Hematopoietic multipotent progenitor cell treated with erythropoietin and hydrocortisone succinate and interleukin-3 and kit ligand, for 17 days (in vitro differentiated cells): Measurements from ENCODE around the gene RBPJL.

Experiments used
- DNase-seq: peaks from one replicate; pipeline ENCODE4 v3.0.0-alpha.2; 2015; ENCODE audit warnings: low spot score

RBPJL gene

GRCh38 chr20:45293041-45294002 is 13.3 kb upstream of the RBPJL start:
- peak; percentile 58 for DNase-seq

- no peak for DNase-seq
Observed at GRCh38 chr20:45294003-45294368, 12.7 kb upstream of the RBPJL start.

GRCh38 chr20:45294659-45295058 is 12.0 kb upstream of the RBPJL start:
- DNase-seq = no peak

- no peak for DNase-seq
Observed at GRCh38 chr20:45297786-45298497, 8.7 kb upstream of the RBPJL start.

GRCh38 chr20:45299786-45300185 is 6.9 kb upstream of the RBPJL start:
- no peak for DNase-seq

- DNase-seq = no peak
Observed at GRCh38 chr20:45300961-45301360, 5.7 kb upstream of the RBPJL start.

- DNase-seq = no peak
Observed at GRCh38 chr20:45301824-45302271, 4.8 kb upstream of the RBPJL start.

- DNase-seq = no peak
Observed at GRCh38 chr20:45303586-45304463, 2.8 kb upstream of the RBPJL start.

- no peak for DNase-seq
Observed at GRCh38 chr20:45304464-45304999, 2.1 kb upstream of the RBPJL start.

- no peak for DNase-seq
Observed at GRCh38 chr20:45305262-45305661, 1.4 kb upstream of the RBPJL start.

GRCh38 chr20:45307076-45307640 is 518 bp downstream of the RBPJL start:
- no peak for DNase-seq

- DNase-seq = no peak
Observed at GRCh38 chr20:45308117-45308778, 1.6 kb downstream of the RBPJL start, which contains the start of gene MATN4. MATN4 (minus strand) TSS chr20:45308299; CDS start chr20:45305582, 2,717 bp downstream.

GRCh38 chr20:45309075-45309474 is 2.4 kb downstream of the RBPJL start:
- no peak for DNase-seq

- DNase-seq = peak; percentile 18
Observed at GRCh38 chr20:45311589-45312211, 5.1 kb downstream of the RBPJL start.

GRCh38 chr20:45312241-45312640 is 5.6 kb downstream of the RBPJL start:
- DNase-seq = no peak

- no peak for DNase-seq
Observed at GRCh38 chr20:45313065-45313695, 6.5 kb downstream of the RBPJL start.

- DNase-seq = no peak
Observed at GRCh38 chr20:45313943-45314342, 7.3 kb downstream of the RBPJL start.

- DNase-seq = no peak
Observed at GRCh38 chr20:45315672-45316071, 9.0 kb downstream of the RBPJL start.

GRCh38 chr20:45316150-45317080 is 9.8 kb downstream of the RBPJL start:
- DNase-seq = no peak
